HCT116 (cell line): Measurements from ENCODE around the gene RMDN3. TPM values are rescaled to one million over a fixed set of nuclear protein-coding genes. Genes with fewer than 3 reads are reported as not detected.

ENCODE experiments used
- ATAC-seq: fragments of 200-7000 bp; cut with Tn5 transposase; 2 replicates; pipeline ENCODE4 v1.9.1; 2020; ENCODE audit warnings: mild to moderate bottlenecking, moderate library complexity
- BruUV-seq: library from RNA; stranded (reverse); fragments of 400-500 nt; replicated peaks from 2 replicates; lab custom pipeline; 2021; lab: Mats Ljungman, UMichigan
- CTCF ChIA-PET: fragments of 300-600 bp; sonication (Branson Sonifier 250); formaldehyde crosslinking; loops from one replicate; lab custom pipeline; 2021; ENCODE audit warnings: antibody characterized with exemption; lab: Charles Lee
- POLR2A ChIA-PET: fragments of 300-600, 350-600 bp; sonication (Branson Sonifier 250); formaldehyde crosslinking; loops from one replicate; lab custom pipeline; 2021; ENCODE audit warnings: antibody characterized with exemption; lab: Charles Lee
- RAD21 ChIA-PET, 2 experiments: fragments of 300-600 bp; sonication (Branson Sonifier 250); formaldehyde crosslinking; loops; one replicate each; lab custom pipeline; 2023; ENCODE audit warnings: low total read pairs in 2 of 2; ENCODE audit not compliant: uncharacterized antibody in 2 of 2, unreplicated experiment in 2 of 2, low non-redundant PET in 1 of 2; lab: Charles Lee
- DNase-seq: peaks from one replicate; pipeline ENCODE4 v3.0.0-alpha.2; 2010; ENCODE audit warnings: low read depth, low spot score
- H2AFZ ChIP-seq: fragments of 200-600 bp; shearing (Covaris generic), sonication (generic); 2 replicates; pipeline ENCODE4 v1.6.1; 2017; ENCODE audit warnings: low read depth, mixed run types, mixed read lengths, antibody characterized with exemption, low read length; ENCODE audit not compliant: poor library complexity, severe bottlenecking
- H3K27ac ChIP-seq: 2 replicates; pipeline ENCODE4 v1.5.1; 2012; ENCODE audit warnings: low read depth, low read length
- H3K27me3 ChIP-seq: fragments of 200-600 bp; sonication (generic); 2 replicates; pipeline ENCODE4 v1.6.1; 2016; ENCODE audit warnings: mixed run types, low read length, mixed read lengths; ENCODE audit not compliant: insufficient read depth
- H3K36me3 ChIP-seq, 2 experiments: fragments of 200-500 bp in 1 of 2; fragments of 200-600 bp in 1 of 2; sonication (Bioruptor generic) in 1 of 2; sonication (generic) in 1 of 2; 2 replicates each; pipeline versions ENCODE4 v1.5.1 to v1.6.1; 2014 to 2016; ENCODE audit warnings: low read length in 2 of 2, inconsistent platforms in 1 of 2, mixed read lengths in 1 of 2, mixed run types in 1 of 2; ENCODE audit not compliant: insufficient read depth in 2 of 2, control insufficient read depth in 1 of 2
- H3K4me1 ChIP-seq, 2 experiments: fragments of 200-600 bp in 1 of 2; sonication (generic) in 1 of 2; 2 replicates each; pipeline versions ENCODE4 v1.5.1 to v1.6.1; 2012 to 2017; ENCODE audit warnings: low read length in 2 of 2, inconsistent platforms in 1 of 2, mild to moderate bottlenecking in 1 of 2, mixed read lengths in 1 of 2, mixed run types in 1 of 2, moderate library complexity in 1 of 2; ENCODE audit not compliant: insufficient read depth in 2 of 2, control insufficient read depth in 1 of 2
- H3K4me2 ChIP-seq: fragments of 200-600 bp; sonication (generic); 2 replicates; pipeline ENCODE4 v1.6.1; 2017; ENCODE audit warnings: mixed run types, low read length, mixed read lengths
- H3K4me3 ChIP-seq, 2 experiments: fragments of 200-600 bp in 1 of 2; sonication (generic) in 1 of 2; replicated peaks in 1 of 2; 2 replicates each; pipeline ENCODE4 v1.5.1; 2011 to 2016; ENCODE audit warnings: low read length in 2 of 2, control low read depth in 1 of 2, low read depth in 1 of 2, mild to moderate bottlenecking in 1 of 2, mixed read lengths in 1 of 2, mixed run types in 1 of 2
- H3K79me2 ChIP-seq: fragments of 200-600 bp; sonication (generic); 2 replicates; pipeline ENCODE4 v1.6.1; 2017; ENCODE audit warnings: mild to moderate bottlenecking, mixed run types, low read length, moderate library complexity, mixed read lengths; ENCODE audit not compliant: insufficient read depth
- H3K9ac ChIP-seq: fragments of 200-600 bp; sonication (generic); 2 replicates; pipeline ENCODE4 v1.6.1; 2016; ENCODE audit warnings: low read length, mixed read lengths
- H3K9me2 ChIP-seq: fragments of 200-600 bp; sonication (generic), shearing (Covaris generic); 2 replicates; pipeline ENCODE4 v1.6.1; 2017; ENCODE audit warnings: mixed run types, mild to moderate bottlenecking, moderate library complexity; ENCODE audit not compliant: insufficient read depth
- H3K9me3 ChIP-seq, 2 experiments: fragments of 200-500 bp in 1 of 2; fragments of 200-600 bp in 1 of 2; sonication (Bioruptor generic) in 1 of 2; sonication (generic) in 1 of 2; 2 replicates each; pipeline ENCODE4 v1.6.1; 2014 to 2017; ENCODE audit warnings: low read length in 2 of 2, mixed read lengths in 2 of 2, inconsistent platforms in 1 of 2, low read depth in 1 of 2, mild to moderate bottlenecking in 1 of 2, mixed run types in 1 of 2, moderate library complexity in 1 of 2; ENCODE audit not compliant: control insufficient read depth in 1 of 2, insufficient read depth in 1 of 2
- H4K20me1 ChIP-seq: fragments of 200-600 bp; sonication (generic), shearing (Covaris generic); 2 replicates; pipeline ENCODE4 v1.6.1; 2017; ENCODE audit warnings: mixed run types, mild to moderate bottlenecking, moderate library complexity; ENCODE audit not compliant: insufficient read depth
- CBX3 ChIP-seq: IDR thresholded peaks from 2 replicates; pipeline ENCODE4 v1.6.1; 2012; ENCODE audit warnings: low read depth
- ELF1 ChIP-seq: IDR thresholded peaks from 2 replicates; pipeline ENCODE4 v1.6.1; 2012; ENCODE audit warnings: low read depth, borderline replicate concordance
- EZH2 ChIP-seq: fragments of 200-600 bp; sonication (generic); IDR thresholded peaks from 2 replicates; pipeline ENCODE4 v1.6.1; 2017; ENCODE audit warnings: antibody characterized with exemption, mixed run types
- JUND ChIP-seq: IDR thresholded peaks from 2 replicates; pipeline ENCODE4 v1.6.1; 2012
- POLR2A ChIP-seq: IDR thresholded peaks from 2 replicates; pipeline ENCODE4 v1.7.0; 2011; ENCODE audit warnings: borderline replicate concordance; ENCODE audit not compliant: insufficient read depth, insufficient read length; ENCODE audit errors: extremely low read depth
- RAD21 ChIP-seq: IDR thresholded peaks from 2 replicates; pipeline ENCODE4 v1.6.1; 2012; ENCODE audit warnings: low read depth, mild to moderate bottlenecking
- SP1 ChIP-seq: IDR thresholded peaks from 2 replicates; pipeline ENCODE4 v1.6.1; 2012; ENCODE audit warnings: low read depth
- TCF7L2 ChIP-seq: IDR thresholded peaks from 2 replicates; pipeline ENCODE4 v1.7.0; 2011; ENCODE audit warnings: borderline replicate concordance, inconsistent platforms; ENCODE audit not compliant: insufficient read depth, insufficient read length; ENCODE audit errors: extremely low read depth
- intact Hi-C: fragments of 100-400 bp; cut with micrococcal nuclease; formaldehyde crosslinking; loops from 2 replicates; pipeline ENCODE4 v1.10.0; 2022
- total RNA-seq: library from RNA; stranded (reverse); gene quantifications from one replicate; pipeline ENCODE4 v1.2.1, GENCODE V29; 2021; ENCODE audit not compliant: unreplicated experiment
- TF ChIP-seq, protein P1 (sequence below): IDR thresholded peaks from 2 replicates; pipeline ENCODE4 v1.6.1; 2011; ENCODE audit warnings: mild to moderate bottlenecking, low read length, moderate library complexity; ENCODE audit not compliant: insufficient replicate concordance; ENCODE audit errors: extremely low read depth
- TF ChIP-seq, protein P2 (sequence below), 3 experiments: fragments of 200-600 bp in 1 of 3; sonication (generic) in 1 of 3; IDR thresholded peaks in 2 of 3; conservative IDR thresholded peaks in 1 of 3; 2 replicates each; pipeline ENCODE4 v1.5.1; 2012 to 2017; ENCODE audit warnings: low read depth in 2 of 3, low read length in 2 of 3, antibody characterized with exemption in 1 of 3, borderline replicate concordance in 1 of 3, control low read depth in 1 of 3, mild to moderate bottlenecking in 1 of 3, mixed read lengths in 1 of 3, mixed run types in 1 of 3, moderate library complexity in 1 of 3; ENCODE audit not compliant: insufficient read depth in 1 of 3
- TF ChIP-seq, protein P3 (sequence below): IDR thresholded peaks from 2 replicates; pipeline ENCODE4 v1.6.1; 2012

Gene RMDN3
- total RNA-seq, 1 experiment from 2014 or later: 21.5 TPM

DNA sequence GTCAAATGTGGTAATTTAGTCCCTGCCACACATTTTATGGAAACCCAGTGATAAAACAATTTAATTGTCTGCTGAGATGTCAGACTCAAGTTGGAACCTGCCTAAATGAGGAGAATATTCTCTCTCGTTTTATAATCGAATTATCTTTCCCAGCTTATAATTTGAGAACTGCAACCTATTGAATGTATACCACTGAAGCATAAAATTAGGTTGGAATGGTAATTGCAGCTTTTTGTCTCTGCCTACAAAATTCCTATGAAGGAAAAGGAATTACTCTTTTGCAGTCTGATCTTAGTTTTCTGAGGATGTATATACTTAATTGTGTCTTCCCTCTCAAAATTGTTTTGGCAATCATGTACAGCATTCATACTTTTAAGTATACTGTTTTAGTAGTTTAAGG, 31.1 kb downstream of the RMDN3 start:
- Histone ChIP-seq H3K27ac (no peak overlapping the region), H3K4me1 (peaks cover 4 to 11% of the 10 kb centered on the region in 2 experiments; a peak in 3 of 4 replicates), H3K36me3 (peaks cover 14 to 23% of the 10 kb centered on the region in 2 experiments), H3K79me2 (no peaks in the 10 kb centered on the region), H3K9ac (no peak overlapping the region), H3K27me3 (no peaks in the 10 kb centered on the region), H2AFZ (no peak overlapping the region), H3K9me2 (no peaks in the 10 kb centered on the region), H4K20me1 (no peaks in the 10 kb centered on the region), H3K4me3 (no peak overlapping the region), H3K9me3 (no peaks in the 10 kb centered on the region), H3K4me2 (no peak overlapping the region)
- BruUV-seq: no TSS peak
- no peak for DNase-seq
- TF ChIP-seq SP1 (no peak), POLR2A (no peak), JUND (no peak), TCF7L2 (no peak), ELF1 (no peak), RAD21 (no peak), CBX3 (no peak), EZH2 (no peak)
- TF ChIP-seq, protein P1, sequence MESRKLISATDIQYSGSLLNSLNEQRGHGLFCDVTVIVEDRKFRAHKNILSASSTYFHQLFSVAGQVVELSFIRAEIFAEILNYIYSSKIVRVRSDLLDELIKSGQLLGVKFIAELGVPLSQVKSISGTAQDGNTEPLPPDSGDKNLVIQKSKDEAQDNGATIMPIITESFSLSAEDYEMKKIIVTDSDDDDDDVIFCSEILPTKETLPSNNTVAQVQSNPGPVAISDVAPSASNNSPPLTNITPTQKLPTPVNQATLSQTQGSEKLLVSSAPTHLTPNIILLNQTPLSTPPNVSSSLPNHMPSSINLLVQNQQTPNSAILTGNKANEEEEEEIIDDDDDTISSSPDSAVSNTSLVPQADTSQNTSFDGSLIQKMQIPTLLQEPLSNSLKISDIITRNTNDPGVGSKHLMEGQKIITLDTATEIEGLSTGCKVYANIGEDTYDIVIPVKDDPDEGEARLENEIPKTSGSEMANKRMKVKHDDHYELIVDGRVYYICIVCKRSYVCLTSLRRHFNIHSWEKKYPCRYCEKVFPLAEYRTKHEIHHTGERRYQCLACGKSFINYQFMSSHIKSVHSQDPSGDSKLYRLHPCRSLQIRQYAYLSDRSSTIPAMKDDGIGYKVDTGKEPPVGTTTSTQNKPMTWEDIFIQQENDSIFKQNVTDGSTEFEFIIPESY: no peak
- TF ChIP-seq, protein P2, sequence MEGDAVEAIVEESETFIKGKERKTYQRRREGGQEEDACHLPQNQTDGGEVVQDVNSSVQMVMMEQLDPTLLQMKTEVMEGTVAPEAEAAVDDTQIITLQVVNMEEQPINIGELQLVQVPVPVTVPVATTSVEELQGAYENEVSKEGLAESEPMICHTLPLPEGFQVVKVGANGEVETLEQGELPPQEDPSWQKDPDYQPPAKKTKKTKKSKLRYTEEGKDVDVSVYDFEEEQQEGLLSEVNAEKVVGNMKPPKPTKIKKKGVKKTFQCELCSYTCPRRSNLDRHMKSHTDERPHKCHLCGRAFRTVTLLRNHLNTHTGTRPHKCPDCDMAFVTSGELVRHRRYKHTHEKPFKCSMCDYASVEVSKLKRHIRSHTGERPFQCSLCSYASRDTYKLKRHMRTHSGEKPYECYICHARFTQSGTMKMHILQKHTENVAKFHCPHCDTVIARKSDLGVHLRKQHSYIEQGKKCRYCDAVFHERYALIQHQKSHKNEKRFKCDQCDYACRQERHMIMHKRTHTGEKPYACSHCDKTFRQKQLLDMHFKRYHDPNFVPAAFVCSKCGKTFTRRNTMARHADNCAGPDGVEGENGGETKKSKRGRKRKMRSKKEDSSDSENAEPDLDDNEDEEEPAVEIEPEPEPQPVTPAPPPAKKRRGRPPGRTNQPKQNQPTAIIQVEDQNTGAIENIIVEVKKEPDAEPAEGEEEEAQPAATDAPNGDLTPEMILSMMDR (IDR thresholded peaks at IDR 0.05 in 2 of 3, conservative IDR thresholded peaks at IDR 0.05 in 1 of 3; ENCODE audit: borderline replicate concordance in 1 of 3, insufficient read depth in 1 of 3, low read depth in 2 of 3, low read length in 2 of 3): no peak
- TF ChIP-seq, protein P3, sequence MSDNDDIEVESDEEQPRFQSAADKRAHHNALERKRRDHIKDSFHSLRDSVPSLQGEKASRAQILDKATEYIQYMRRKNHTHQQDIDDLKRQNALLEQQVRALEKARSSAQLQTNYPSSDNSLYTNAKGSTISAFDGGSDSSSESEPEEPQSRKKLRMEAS: no peak
- CTCF ChIA-PET: interaction anchor here (0.7 kb wide), 1 partner anchor 11 kb away, joined by 3 read pairs; no protein-coding TSS in a partner anchor
- intact Hi-C loops: no loop called here
- POLR2A ChIA-PET: no interaction called here
- ATAC-seq: no peak
- RAD21 ChIA-PET: no interaction called here
